Fibroblast of lung (primary cell): ENCODE results near the gene NEDD4L.

Experiments used
- CTCF ChIP-seq, 2 donors: IDR thresholded peaks in 1 of 2; conservative IDR thresholded peaks in 1 of 2; 1 replicate in 1 of 2; 2 replicates in 1 of 2; pipeline ENCODE4 v1.5.1; 2011 to 2012; ENCODE audit warnings: low read length in 2 of 2, control low read depth in 1 of 2, inconsistent platforms in 1 of 2, low read depth in 1 of 2, mild to moderate bottlenecking in 1 of 2
- EZH2 ChIP-seq: IDR thresholded peaks from 2 replicates; pipeline ENCODE4 v1.5.1; 2012; ENCODE audit warnings: low read length, control low read depth, mild to moderate bottlenecking; ENCODE audit errors: missing control alignments

GRCh38 chr18:58116818-58117217 lies 72.8 kb downstream of the NEDD4L start:
- TF ChIP-seq CTCF (conservative IDR thresholded peaks at IDR 0.05 in 1 of 2, IDR thresholded peaks at IDR 0.05 in 1 of 2; ENCODE audit: low read depth in 1 of 2, low read length in 2 of 2), result no peak
- no peak for TF ChIP-seq EZH2
